Measurements from ENCODE around the gene ZFYVE28.
"Not testable (repeated sequence)": the region's sequence is repeated elsewhere in the genome, so short reads cannot be mapped to it uniquely, and the experiment has no call there.

The ZFYVE28 gene

GRCh38 chr4:2388429-2389182 is 29.8 kb downstream of the ZFYVE28 start:
- peak; percentile 7 for DNase-seq

- DNase-seq, result no peak
These were observed 30.6 kb downstream of the ZFYVE28 start for GRCh38 chr4:2387829-2388228.

DNA sequence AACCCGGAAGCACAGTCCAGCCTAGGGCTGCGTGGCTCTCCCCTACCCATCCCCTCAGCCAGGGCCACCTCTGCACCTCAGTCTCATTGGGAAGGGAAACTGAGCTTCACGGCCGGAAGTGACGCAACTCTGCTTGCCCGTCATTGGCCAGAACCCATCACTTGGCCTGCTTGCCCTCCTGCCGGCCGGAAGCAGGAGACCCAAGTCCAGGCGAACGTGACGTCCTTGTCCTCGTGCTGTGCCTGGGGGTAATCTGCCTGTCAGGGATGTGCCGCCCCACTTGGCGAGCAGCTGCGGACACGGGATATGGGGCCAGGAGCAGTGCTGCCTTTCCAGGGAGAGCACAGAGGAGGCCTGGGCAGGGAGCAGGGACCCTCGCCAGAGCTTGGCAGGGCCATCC is 31.2 kb downstream of the ZFYVE28 start:
- no peak for DNase-seq

DNA sequence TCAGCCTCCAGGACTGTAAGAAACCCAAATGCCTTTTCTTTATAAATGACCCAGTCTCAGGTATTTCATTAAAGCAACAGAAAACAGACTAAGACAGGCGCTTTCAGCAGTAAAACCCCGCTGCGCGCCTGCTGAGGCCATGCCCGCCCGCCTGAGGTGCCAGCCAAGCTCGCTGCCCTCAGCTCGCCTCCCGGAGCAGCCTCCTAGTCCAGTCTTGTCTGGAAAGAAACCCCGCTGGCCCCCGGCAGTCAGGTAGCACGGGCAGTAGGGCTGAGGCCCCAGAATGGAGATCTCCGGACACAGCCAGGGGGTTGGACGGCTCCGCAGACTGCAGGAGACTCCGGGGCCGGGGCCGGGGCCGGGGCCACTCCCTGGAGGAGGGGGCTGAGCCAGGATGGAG is 31.7 kb downstream of the ZFYVE28 start:
- DNase-seq, result no peak

DNA sequence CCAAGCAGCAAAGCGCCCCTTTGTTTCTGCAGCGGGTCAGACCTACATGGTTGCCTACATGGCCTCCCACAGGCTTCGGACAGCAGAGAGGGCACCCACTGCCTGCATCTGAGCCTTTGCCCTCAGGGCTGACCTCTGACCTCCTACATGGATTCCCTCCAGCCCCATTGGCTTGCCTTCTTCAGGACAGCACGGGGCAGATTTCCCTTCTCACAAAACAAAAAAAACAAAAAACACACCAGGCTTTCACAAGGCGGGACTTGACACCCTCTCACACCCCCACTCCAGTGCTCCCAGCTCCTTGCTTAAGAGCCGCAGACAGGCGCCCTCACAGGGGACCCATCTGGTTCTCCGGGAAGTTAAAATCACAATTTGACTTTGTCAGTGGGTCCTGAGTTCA is 32.9 kb downstream of the ZFYVE28 start:
- no peak for DNase-seq

DNA sequence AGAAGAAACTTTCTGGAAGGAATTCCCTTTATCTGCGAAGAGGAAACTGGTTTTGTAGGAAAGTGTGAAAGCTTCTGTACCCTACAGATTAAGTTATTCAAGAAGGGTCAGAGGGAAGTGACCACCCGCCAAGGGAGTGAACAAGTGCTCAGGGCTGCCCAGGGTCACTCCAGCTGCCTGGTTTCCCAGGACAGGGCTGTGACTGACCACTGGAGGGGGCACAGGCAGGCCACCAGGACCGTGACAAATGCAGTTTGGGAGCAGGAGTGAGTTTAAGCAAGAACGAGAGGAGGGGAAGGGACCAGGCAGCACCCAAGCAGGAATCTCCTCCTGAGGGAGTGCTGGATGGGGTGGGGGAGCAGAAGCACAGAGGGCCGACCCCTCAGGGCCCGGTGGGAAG is 34.2 kb downstream of the ZFYVE28 start:
- DNase-seq, result no peak

- no peak for DNase-seq
These were observed 34.7 kb downstream of the ZFYVE28 start for GRCh38 chr4:2383760-2384159.

DNA sequence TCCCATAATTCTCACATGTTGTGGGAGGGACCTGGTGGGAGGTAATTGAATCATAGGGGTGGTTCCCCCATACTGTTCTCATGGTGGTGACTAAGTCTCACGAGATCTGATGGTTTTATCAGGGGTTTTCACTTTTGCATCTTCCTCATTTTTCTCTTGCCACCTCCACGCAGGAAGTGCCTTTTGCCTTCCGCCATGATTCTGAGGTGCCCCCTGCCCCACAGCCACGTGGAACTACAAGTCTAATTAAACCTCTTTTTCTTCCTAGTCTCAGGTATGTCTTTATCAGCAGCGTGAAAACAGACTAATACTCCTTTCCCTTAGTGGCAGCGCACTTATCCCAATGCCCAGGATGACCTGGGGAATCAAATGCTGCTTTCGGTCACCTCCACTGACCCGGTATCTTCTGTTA is 35.2 kb downstream of the ZFYVE28 start:
- not testable (repeated sequence) for DNase-seq

- not testable (repeated sequence) for DNase-seq
These were observed 35.7 kb downstream of the ZFYVE28 start for GRCh38 chr4:2382769-2383202.

DNA sequence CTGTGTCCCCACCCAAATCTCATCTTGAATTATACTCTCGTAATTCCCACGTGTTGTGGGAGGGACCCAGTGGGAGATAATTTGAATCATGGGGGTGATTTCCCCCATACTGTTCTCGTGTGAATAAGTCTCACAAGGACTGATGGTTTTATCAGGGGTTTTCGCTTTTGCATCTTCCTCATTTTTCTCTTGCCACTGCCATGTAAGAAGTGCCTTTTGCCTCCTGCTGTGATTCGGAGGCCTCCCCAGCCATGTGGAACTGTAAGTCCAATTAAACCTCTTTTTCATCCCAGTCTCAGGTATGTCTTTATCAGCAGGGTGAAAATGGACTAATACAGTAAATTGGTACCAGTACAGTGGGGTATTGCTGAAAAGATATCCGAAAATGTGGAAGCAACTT is 37.9 kb downstream of the ZFYVE28 start:
- DNase-seq, result not testable (repeated sequence)

DNA sequence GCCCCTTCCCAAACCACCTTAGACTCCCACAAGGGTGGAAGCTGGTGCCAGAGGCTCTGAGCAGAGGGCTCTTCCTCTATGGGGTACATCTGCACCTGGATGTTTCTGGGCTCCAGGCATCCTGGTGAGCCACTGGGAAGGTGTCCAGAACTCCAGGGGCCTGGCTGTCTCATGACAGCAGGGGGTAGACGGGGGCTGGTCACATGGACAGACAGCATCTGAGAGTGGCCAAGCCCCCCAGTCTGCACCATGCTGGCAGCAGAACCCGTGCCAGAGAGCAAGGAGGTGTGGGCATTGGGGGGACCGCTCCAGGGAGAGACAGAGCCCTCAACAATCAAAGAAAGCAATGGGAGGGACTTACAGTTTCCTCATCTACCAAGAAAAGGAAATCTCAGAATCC is 39.5 kb downstream of the ZFYVE28 start:
- no peak for DNase-seq

- DNase-seq, result no peak
These were observed 40.0 kb downstream of the ZFYVE28 start for GRCh38 chr4:2378401-2378800.

GRCh38 chr4:2377241-2377640 is 41.2 kb downstream of the ZFYVE28 start:
- no peak for DNase-seq

DNA sequence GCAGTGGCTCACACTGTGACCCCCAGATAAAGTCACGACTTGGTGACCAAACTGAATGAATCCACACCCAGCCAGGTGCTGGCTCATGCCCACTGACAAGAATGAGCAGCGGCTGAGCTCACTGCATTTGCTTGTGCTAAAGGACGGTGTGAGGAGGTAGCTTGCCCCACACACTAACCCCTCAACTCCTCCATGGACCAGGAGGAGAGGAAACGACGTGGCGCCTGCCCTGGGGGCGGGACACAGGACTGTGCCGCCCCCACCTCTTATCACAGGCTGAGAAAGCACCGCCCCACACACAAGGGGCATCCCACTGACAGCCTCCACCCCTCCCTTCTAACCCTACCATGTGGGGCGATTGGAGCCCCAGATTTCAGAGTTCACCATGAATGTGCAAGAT is 43.0 kb downstream of the ZFYVE28 start:
- no peak for DNase-seq

DNA sequence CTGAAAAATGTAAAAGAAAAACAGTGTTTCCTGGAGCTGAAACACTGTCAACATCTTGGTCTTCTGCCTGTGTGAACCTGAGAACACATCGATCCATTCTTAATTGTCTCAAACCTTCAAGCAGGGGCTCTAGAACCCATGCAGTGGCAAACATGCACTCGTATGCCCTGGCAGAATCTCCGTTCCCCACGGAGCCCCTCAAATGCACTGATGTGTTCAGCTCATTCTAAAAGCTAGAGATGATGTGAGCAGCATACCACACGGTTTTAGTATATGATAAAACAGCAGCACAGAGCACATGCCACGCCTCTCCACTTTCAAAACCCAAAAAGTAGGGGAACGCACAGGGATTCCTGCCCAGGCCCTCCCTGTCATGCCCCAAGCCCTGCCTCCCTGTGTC is 44.9 kb downstream of the ZFYVE28 start:
- no peak for DNase-seq

DNA sequence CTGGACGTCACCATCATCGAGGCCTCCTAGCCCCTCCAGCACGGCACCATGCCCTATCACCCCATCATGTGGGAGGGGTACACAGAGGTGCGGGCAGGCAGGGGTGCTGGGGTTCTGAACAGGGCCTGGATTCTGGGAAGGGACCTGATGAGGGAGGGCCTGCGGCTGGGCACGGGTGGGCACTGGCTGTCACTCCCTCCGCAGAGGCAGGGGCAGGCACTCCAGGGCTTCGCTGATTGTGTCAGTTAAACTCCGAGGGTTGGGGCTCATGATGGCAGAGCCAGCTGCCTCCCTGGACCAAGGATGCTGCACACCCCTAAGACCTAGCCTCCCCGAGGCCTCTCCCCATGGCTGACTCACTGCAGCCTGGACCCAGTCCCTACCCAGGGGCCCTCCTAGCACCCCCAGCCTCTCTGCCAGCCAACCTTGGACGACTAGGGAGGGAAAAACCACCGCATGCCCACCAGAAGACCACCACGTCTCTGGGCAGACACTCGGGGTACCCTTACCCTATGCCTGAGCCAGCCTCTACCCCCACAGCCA is 45.9 kb downstream of the ZFYVE28 start:
- DNase-seq, result no peak

DNA sequence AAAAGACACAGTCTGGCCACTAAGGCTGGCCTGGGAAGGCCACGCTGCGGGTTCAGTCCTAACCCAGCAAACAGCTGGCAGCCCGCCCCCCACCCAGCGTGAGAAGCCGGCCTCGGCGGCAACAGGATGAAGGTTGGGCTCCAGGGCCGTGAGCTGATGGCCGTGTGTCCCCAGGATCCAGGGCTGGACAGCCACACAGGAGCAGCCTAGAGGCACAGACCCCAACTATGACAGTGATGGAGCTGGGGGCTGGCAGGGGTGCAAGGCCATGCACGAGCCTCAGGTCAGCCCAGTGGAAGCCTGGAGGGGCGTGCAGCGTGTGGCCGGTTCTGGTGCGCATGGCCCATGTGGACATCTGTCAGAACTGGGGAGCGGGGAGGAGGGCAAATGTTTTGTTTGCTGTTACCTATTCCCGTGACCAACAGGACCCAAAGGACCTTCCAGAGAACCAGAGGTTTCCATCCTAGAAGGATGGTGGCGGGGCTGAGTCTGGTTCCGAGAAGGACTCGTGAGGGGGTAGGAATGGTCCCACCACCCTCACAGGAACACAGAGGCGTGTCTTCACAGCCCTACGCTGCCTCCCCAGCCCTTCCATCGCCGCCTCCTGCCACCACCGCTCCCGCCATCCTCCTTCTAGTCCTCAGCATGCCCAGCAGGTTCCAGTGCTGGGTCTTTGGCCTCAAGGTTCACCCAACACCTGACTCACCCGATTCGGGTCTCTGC is 46.5 kb downstream of the ZFYVE28 start:
- no peak for DNase-seq

DNA sequence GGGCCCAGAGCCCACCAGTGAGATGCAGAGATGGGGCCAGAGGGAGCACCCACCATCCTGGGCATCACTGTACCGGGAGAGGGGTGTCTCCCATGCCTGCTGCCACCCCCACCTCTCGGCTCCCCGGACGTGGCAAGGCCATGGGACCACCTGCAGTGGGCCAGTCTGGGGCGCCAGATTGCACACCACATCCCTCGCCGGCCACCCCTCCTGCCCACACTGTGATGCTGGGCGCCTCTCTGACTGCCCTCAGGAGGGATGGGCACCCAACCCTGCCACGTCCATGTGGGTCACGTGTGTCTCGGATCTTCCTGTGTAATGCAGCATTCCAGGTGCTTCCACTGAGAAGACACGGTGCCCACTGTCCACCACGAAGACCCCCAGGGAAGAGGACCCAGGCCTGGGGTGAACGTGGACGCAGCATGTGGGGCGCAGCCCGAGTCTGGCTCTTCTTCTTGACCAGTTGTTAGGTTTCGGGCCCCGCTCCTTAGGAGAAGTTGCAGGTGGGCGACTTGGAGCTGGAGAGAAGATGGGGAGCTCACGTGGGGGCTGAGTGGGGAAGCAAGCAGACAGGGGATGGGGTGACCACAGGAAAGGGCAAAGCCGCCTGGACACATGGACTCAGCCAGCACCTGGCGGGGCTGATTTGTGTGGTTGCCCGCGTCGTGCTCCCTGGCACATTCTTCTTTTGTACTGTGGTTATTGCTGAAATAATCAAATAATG is 47.7 kb downstream of the ZFYVE28 start:
- DNase-seq, result no peak

GRCh38 chr4:2368746-2369437 is 49.6 kb downstream of the ZFYVE28 start:
- DNase-seq, result no peak

DNA sequence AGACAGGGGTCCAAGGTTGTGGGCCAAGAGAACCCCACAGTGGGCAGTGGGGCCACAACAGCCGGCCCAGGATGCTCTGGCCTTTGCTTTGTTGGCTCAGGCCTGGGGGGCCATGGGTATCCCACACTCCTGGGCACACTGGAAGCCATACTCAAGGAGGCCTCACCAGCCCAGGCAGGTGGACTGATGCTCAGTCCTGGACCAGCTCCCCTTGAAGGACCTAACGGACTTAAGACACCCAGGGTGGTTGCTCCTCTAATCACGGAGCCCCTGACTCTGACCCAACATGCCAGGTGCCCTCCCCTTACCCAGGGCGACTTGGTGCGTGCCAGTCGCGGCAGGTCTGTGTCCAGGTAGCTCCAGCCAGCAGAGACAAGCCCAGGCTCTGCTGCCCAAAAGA is 50.8 kb downstream of the ZFYVE28 start:
- DNase-seq, result no peak

- no peak for DNase-seq
These were observed 51.9 kb downstream of the ZFYVE28 start for GRCh38 chr4:2366252-2367192.

DNA sequence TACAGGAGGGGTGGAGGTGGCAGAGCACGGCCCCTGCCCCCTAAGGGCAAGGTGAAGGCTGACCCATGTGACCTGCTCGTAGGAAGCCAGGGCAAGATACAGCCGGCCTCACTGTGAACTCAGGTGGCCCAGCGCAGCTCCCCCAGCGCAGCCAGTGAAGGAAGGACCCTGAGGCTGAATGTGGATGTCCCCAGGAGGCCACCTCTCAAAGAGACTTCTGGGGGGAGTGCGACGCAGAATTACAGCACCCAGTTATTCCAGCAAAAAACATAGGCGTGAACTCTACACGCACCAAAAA is 52.6 kb downstream of the ZFYVE28 start:
- DNase-seq, result no peak
